ENCODE measurements around the gene ASPHD1.

Gene ASPHD1

GRCh38 chr16:29891525-29892457, 8.5 kb upstream of the ASPHD1 start:
- no peak for TF ChIP-seq SIN3A (IDR thresholded peaks at IDR 0.05; ENCODE audit: borderline replicate concordance, insufficient read depth, low read length)
- TF ChIP-seq TAF1 (IDR thresholded peaks at IDR 0.05; ENCODE audit: borderline replicate concordance, insufficient read depth, low read length): no peak
- TF ChIP-seq POLR2AphosphoS5 (IDR thresholded peaks at IDR 0.05; ENCODE audit: low read depth, low read length): no peak
- no peak for TF ChIP-seq REST (IDR thresholded peaks at IDR 0.05; ENCODE audit: insufficient read depth in 1 of 2, low read depth in 2 of 2, low read length in 2 of 2)
- no peak for TF ChIP-seq FOXP2 (optimal IDR thresholded peaks at IDR 0.05; ENCODE audit: borderline replicate concordance, extremely low read depth, extremely low read length, insufficient read depth)

DNA sequence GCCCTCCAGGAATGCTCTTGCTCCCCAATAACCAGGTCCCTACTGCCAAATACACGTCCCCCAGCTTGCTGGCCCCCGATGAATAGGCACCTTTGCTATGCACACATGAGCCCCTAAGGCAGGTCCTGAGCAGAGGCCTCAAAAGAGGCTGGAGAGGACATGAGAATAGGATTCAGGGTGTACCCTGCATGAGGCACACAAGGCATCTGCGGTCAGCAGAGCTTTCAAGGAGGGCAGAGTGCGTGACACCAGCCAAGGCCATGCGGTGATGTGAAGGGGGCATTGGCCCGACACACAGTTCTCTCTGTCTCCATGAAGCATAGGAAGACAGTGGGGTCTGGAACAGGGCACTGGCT, 7.9 kb upstream of the ASPHD1 start:
- TF ChIP-seq FOXP2 (optimal IDR thresholded peaks at IDR 0.05; ENCODE audit: borderline replicate concordance, extremely low read depth, extremely low read length, insufficient read depth) (no peak), POLR2AphosphoS5 (IDR thresholded peaks at IDR 0.05; ENCODE audit: low read depth, low read length) (no peak), SIN3A (IDR thresholded peaks at IDR 0.05; ENCODE audit: borderline replicate concordance, insufficient read depth, low read length) (no peak), REST (IDR thresholded peaks at IDR 0.05; ENCODE audit: insufficient read depth in 1 of 2, low read depth in 2 of 2, low read length in 2 of 2) (no peak), TAF1 (IDR thresholded peaks at IDR 0.05; ENCODE audit: borderline replicate concordance, insufficient read depth, low read length) (no peak)

- no peak for TF ChIP-seq FOXP2 (optimal IDR thresholded peaks at IDR 0.05; ENCODE audit: borderline replicate concordance, extremely low read depth, extremely low read length, insufficient read depth)
- no peak for TF ChIP-seq TAF1 (IDR thresholded peaks at IDR 0.05; ENCODE audit: borderline replicate concordance, insufficient read depth, low read length)
- TF ChIP-seq REST (IDR thresholded peaks at IDR 0.05; ENCODE audit: insufficient read depth in 1 of 2, low read depth in 2 of 2, low read length in 2 of 2): no peak
Measured at GRCh38 chr16:29893553-29893952, 6.7 kb upstream of the ASPHD1 start.

GRCh38 chr16:29894352-29894751, 5.9 kb upstream of the ASPHD1 start:
- no peak for TF ChIP-seq REST (IDR thresholded peaks at IDR 0.05; ENCODE audit: insufficient read depth in 1 of 2, low read depth in 2 of 2, low read length in 2 of 2)
- no peak for TF ChIP-seq FOXP2 (optimal IDR thresholded peaks at IDR 0.05; ENCODE audit: borderline replicate concordance, extremely low read depth, extremely low read length, insufficient read depth)
- TF ChIP-seq TAF1 (IDR thresholded peaks at IDR 0.05; ENCODE audit: borderline replicate concordance, insufficient read depth, low read length): no peak
- no peak for TF ChIP-seq SIN3A (IDR thresholded peaks at IDR 0.05; ENCODE audit: borderline replicate concordance, insufficient read depth, low read length)
- no peak for TF ChIP-seq POLR2AphosphoS5 (IDR thresholded peaks at IDR 0.05; ENCODE audit: low read depth, low read length)

All from PFSK-1 (cell line).